GM12801 (cell line): ENCODE results near the gene MSH2.

ENCODE experiments used
- TF ChIP-seq, protein P1 (sequence below): IDR thresholded peaks from one replicate; pipeline ENCODE4 v1.5.1; 2011; ENCODE audit warnings: control low read depth; ENCODE audit not compliant: insufficient read length; ENCODE audit errors: extremely low read depth

Gene MSH2

DNA sequence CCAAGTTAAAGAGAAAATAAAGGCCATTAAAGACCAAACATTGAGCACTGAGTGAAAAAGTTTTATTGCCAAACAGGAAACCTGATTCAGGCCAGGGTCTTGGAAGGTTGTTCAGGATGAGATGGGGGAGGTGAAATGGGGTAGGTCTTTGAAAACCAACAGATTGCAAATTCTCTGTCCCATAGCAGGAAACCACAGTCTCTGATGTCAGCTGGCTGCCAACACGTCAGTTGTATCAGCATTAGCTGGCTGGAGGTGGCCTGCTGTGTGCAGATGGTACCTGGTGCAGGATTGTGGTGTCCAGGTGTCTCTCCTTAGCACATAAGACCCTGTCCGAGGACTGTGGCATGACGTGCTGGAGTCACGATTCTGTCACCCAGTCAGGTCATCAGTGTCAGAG lies 106.3 kb downstream of the MSH2 start:
- TF ChIP-seq, protein P1, sequence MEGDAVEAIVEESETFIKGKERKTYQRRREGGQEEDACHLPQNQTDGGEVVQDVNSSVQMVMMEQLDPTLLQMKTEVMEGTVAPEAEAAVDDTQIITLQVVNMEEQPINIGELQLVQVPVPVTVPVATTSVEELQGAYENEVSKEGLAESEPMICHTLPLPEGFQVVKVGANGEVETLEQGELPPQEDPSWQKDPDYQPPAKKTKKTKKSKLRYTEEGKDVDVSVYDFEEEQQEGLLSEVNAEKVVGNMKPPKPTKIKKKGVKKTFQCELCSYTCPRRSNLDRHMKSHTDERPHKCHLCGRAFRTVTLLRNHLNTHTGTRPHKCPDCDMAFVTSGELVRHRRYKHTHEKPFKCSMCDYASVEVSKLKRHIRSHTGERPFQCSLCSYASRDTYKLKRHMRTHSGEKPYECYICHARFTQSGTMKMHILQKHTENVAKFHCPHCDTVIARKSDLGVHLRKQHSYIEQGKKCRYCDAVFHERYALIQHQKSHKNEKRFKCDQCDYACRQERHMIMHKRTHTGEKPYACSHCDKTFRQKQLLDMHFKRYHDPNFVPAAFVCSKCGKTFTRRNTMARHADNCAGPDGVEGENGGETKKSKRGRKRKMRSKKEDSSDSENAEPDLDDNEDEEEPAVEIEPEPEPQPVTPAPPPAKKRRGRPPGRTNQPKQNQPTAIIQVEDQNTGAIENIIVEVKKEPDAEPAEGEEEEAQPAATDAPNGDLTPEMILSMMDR = no peak

DNA sequence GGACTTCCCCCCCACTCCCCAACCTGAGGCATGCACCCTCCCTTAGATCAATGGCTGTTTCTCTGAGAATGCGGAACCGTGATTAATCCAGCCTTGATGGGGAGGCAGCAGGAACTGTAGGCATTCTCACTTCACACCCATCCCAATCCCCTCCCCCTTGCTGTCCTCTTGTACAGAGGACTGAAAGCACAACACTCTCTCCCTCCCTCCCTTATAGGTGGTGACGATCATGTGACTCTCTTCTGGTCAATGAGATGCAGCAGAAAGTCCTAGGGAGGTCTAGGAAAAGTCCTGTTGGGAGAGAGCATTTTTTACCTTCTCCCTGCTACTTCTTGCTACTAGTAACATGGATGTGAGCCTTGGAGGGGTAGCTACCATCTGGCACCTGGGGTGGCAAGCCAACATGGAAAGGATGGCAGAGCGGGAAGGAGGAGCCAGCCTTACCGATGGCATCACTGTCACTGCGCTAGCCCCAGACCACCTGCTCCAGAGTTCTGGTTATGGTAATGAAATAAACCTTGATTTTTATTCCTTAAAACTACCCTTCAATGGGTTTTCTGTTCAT lies 106.9 kb downstream of the MSH2 start:
- TF ChIP-seq, protein P1 = no peak

DNA sequence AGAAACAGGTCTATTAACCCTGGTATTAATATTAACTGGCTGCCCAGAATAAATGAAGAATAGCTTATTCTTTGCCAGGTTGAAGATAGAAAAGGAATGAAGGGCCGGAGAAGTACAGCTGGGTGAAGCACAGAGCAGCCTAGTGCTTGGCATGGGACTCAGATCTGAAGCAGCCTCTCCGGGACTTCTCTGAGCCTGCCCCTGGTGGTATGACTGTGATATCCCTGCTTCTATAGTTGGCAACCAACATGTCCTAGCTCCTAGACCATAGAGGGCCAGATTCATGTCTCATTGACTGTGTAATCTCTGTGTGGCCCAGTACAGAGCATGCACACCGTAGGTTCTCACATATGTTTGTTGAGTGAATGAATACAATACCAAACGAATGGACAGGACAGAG lies 107.8 kb downstream of the MSH2 start:
- TF ChIP-seq, protein P1 = no peak

DNA sequence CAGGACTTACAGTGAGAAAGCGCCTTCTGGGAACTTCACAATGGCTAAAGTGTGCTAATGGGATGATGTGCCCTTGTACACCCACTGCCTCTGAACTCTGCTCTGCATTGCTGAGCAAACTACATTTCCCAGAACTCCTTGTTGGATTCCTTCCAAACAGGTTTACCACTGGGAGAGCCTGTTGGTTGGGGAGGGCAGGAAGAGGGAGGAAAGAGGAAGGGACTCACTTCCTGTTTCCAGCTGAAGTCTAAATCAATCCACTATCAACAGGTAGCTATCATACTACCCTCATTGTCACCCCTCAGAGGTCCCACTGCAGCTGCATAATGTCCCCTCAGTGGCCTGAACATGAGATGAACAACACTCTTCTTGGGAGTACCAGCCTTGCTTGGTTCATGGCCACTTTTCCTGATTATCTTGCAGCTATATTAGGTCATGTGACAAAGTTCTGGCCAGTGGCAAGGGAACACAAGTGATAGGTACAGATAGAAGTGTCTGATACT lies 109.7 kb downstream of the MSH2 start:
- TF ChIP-seq, protein P1 = no peak

- TF ChIP-seq, protein P1 = no peak
Observed at GRCh38 chr2:47513981-47514520, 111.1 kb downstream of the MSH2 start.

DNA sequence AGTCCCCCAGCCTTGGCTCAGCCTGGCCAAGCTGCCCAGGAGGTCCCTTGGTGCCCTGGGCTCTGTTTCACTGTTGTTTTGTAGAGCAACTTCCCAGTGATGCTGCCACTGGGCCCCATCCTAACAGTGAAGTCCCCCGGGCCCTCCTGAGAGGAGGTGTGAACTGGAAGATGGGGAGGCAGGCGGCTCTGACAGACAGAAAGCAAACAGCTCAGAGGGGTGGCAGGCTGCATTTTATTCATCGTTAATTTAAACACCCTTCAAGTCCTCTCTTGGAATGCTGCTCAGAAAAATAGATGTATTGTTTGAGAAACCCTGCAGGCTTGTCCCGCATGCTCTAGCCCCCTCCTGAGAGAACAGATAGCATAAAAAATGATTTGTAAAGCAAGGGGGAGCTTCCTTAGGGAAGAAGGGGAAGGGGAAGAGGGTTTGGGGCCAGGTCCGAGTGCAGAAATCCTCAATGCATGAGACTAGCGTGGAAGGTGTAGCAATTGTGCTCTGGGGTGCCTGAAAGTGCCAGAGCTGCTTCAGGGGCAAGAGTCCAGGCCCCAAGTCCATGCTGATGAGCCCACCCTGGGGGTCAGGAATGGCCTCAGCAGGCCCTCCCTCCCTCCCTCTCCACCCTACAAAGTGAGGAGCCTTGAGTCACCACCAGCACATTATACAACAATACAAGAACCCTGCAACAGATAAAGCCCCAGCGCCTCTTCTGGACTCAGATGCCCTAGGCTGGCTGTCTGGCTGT lies 113.6 kb downstream of the MSH2 start:
- TF ChIP-seq, protein P1 = no peak

GRCh38 chr2:47518497-47519146 lies 115.7 kb downstream of the MSH2 start:
- TF ChIP-seq, protein P1 = no peak
